Subcutaneous adipose tissue (tissue), 4 donors: ENCODE results near the gene CACNA2D2. TPM values are rescaled to one million over a fixed set of nuclear protein-coding genes. Genes with fewer than 3 reads are reported as not detected.

Source experiments
- CTCF ChIP-seq: fragments of 450-650 bp; IDR thresholded peaks from one replicate; pipeline ENCODE4 v1.5.1; 2016; ENCODE audit warnings: low read depth, mild to moderate bottlenecking, control low read depth, antibody characterized with exemption, moderate library complexity
- total RNA-seq, 4 donors: library from RNA; depleted of rRNA; stranded (reverse); fragments of >200 nt; gene quantifications; one replicate each; pipeline ENCODE4 v1.1.0, GENCODE V29; 2016

Gene CACNA2D2
- total RNA-seq, 4 donors from 2014 or later = 0.65 to 1.7 (median 0.66) TPM; not detected in 1

- TF ChIP-seq CTCF = no peak
Measured at GRCh38 chr3:50447290-50447840, 56.1 kb downstream of the CACNA2D2 start.

GRCh38 chr3:50445919-50446318 is 57.5 kb downstream of the CACNA2D2 start:
- TF ChIP-seq CTCF = no peak

- no peak for TF ChIP-seq CTCF
Measured at GRCh38 chr3:50444782-50445181, 58.7 kb downstream of the CACNA2D2 start.

GRCh38 chr3:50444213-50444612 is 59.2 kb downstream of the CACNA2D2 start:
- no peak for TF ChIP-seq CTCF

- TF ChIP-seq CTCF = no peak
Measured at GRCh38 chr3:50442945-50443579, 60.4 kb downstream of the CACNA2D2 start.

GRCh38 chr3:50441424-50442217 is 61.8 kb downstream of the CACNA2D2 start:
- TF ChIP-seq CTCF = no peak

- TF ChIP-seq CTCF = no peak
Measured at GRCh38 chr3:50436114-50436674, 67.2 kb downstream of the CACNA2D2 start.
